Activated CD8-positive, alpha-beta T cell treated with anti-CD3 and anti-CD28 coated beads for 36 hours (primary cell): ENCODE measurements around the gene ANO7. TPM values are rescaled to one million over a fixed set of nuclear protein-coding genes. Genes with fewer than 3 reads are reported as not detected.

Experiments
- ATAC-seq: fragments of 200-7000 bp; cut with Tn5 transposase; one replicate; pipeline ENCODE4 v1.10.0; 2021; ENCODE audit warnings: mild to moderate bottlenecking, moderate library complexity
- CTCF ChIA-PET: fragments of 350-600 bp; sonication (Branson Sonifier 250); formaldehyde crosslinking; loops from one replicate; lab custom pipeline; 2021; ENCODE audit warnings: antibody characterized with exemption; lab: Charles Lee
- POLR2A ChIA-PET: fragments of 350-600 bp; sonication (Branson Sonifier 250); formaldehyde crosslinking; loops from one replicate; lab custom pipeline; 2021; ENCODE audit warnings: antibody characterized with exemption; lab: Charles Lee
- DNase-seq: peaks from one replicate; pipeline ENCODE4 v3.0.0-alpha.2; 2020
- H3K27ac Mint-ChIP-seq: one replicate; pipeline ENCODE4 v1.8.0; 2021; ENCODE audit warnings: mild to moderate bottlenecking, mixed read lengths
- H3K27me3 Mint-ChIP-seq: one replicate; pipeline ENCODE4 v1.8.0; 2021; ENCODE audit warnings: mixed read lengths
- H3K36me3 Mint-ChIP-seq: one replicate; pipeline ENCODE4 v1.8.0; 2021; ENCODE audit warnings: low read depth, mixed read lengths
- H3K4me1 Mint-ChIP-seq: one replicate; pipeline ENCODE4 v1.8.0; 2021; ENCODE audit warnings: low read depth, mixed read lengths
- H3K4me3 Mint-ChIP-seq: one replicate; pipeline ENCODE4 v1.8.0; 2021; ENCODE audit warnings: mild to moderate bottlenecking, moderate library complexity, mixed read lengths
- H3K9me3 Mint-ChIP-seq: one replicate; pipeline ENCODE4 v1.8.0; 2021; ENCODE audit warnings: mixed read lengths
- CTCF ChIP-seq: fragments of 200-600 bp; IDR thresholded peaks from one replicate; pipeline ENCODE4 v1.8.0; 2022; ENCODE audit warnings: antibody characterized with exemption, mild to moderate bottlenecking
- intact Hi-C: fragments of 100-400 bp; cut with micrococcal nuclease; formaldehyde crosslinking; loops from one replicate; pipeline ENCODE4 v1.10.0; 2022
- total RNA-seq, 2 experiments: library from RNA; stranded (reverse); gene quantifications; one replicate each; pipeline ENCODE4 v1.2.3, GENCODE V29; 2021

The ANO7 gene
- total RNA-seq, 2 experiments from 2014 or later, result 5.1 to 5.4 TPM

GRCh38 chr2:241184901-241185300 lies 3.6 kb upstream of the ANO7 start:
- intact Hi-C loops, result no loop called here
- peaks cover under 1% of the 10 kb centered on the region for H3K4me1 Mint-ChIP-seq
- no peak overlapping the region for H3K4me3 Mint-ChIP-seq
- ChIA-PET CTCF (no interaction called here), POLR2A (no interaction called here)
- peaks cover 3% of the 10 kb centered on the region for H3K36me3 Mint-ChIP-seq
- no peak for DNase-seq
- no peaks in the 10 kb centered on the region for H3K9me3 Mint-ChIP-seq
- TF ChIP-seq CTCF, result no peak
- no peaks in the 10 kb centered on the region for H3K27me3 Mint-ChIP-seq
- H3K27ac Mint-ChIP-seq, result no peak overlapping the region
- no peak for ATAC-seq

- H3K27ac Mint-ChIP-seq, result no peak overlapping the region
- no peak overlapping the region for H3K4me3 Mint-ChIP-seq
- TF ChIP-seq CTCF, result no peak
- no peak for DNase-seq
- ChIA-PET CTCF (no interaction called here), POLR2A (no interaction called here)
- ATAC-seq, result no peak
- H3K4me1 Mint-ChIP-seq, result no peaks in the 10 kb centered on the region
- intact Hi-C loops, result no loop called here
- H3K9me3 Mint-ChIP-seq, result no peaks in the 10 kb centered on the region
- peaks cover 3% of the 10 kb centered on the region for H3K36me3 Mint-ChIP-seq
- no peaks in the 10 kb centered on the region for H3K27me3 Mint-ChIP-seq
Observed at GRCh38 chr2:241185961-241186360, 2.5 kb upstream of the ANO7 start.

GRCh38 chr2:241187101-241187917 lies 1.2 kb upstream of the ANO7 start:
- Mint-ChIP-seq H3K4me1 (no peaks in the 10 kb centered on the region), H3K27me3 (no peaks in the 10 kb centered on the region), H3K27ac (no peak overlapping the region), H3K9me3 (no peaks in the 10 kb centered on the region), H3K36me3 (peaks cover 2% of the 10 kb centered on the region), H3K4me3 (no peak overlapping the region)
- DNase-seq (no peak), ATAC-seq (no peak)
- no peak for TF ChIP-seq CTCF
- POLR2A ChIA-PET, result no interaction called here
- CTCF ChIA-PET, result no interaction called here
- intact Hi-C loops, result no loop called here

- ATAC-seq, result no peak
- Mint-ChIP-seq H3K27me3 (no peaks in the 10 kb centered on the region), H3K4me1 (no peaks in the 10 kb centered on the region), H3K36me3 (no peaks in the 10 kb centered on the region), H3K27ac (no peak overlapping the region), H3K4me3 (no peak overlapping the region), H3K9me3 (no peaks in the 10 kb centered on the region)
- ChIA-PET CTCF (no interaction called here), POLR2A (no interaction called here)
- no peak for TF ChIP-seq CTCF
- DNase-seq, result no peak
- intact Hi-C loops, result no loop called here
Observed at GRCh38 chr2:241187918-241188234, 601 bp upstream of the ANO7 start.

- ChIA-PET POLR2A (no interaction called here), CTCF (no interaction called here)
- no peak overlapping the region for H3K27ac Mint-ChIP-seq
- intact Hi-C loops, result no loop called here
- no peaks in the 10 kb centered on the region for H3K36me3 Mint-ChIP-seq
- H3K4me1 Mint-ChIP-seq, result no peaks in the 10 kb centered on the region
- no peak overlapping the region for H3K4me3 Mint-ChIP-seq
- no peaks in the 10 kb centered on the region for H3K27me3 Mint-ChIP-seq
- ATAC-seq (no peak), DNase-seq (no peak)
- H3K9me3 Mint-ChIP-seq, result no peaks in the 10 kb centered on the region
- no peak for TF ChIP-seq CTCF
Observed at GRCh38 chr2:241189093-241189855, 797 bp downstream of the ANO7 start.
